LNCaP clone FGC (cell line): ENCODE results near the gene CENPC.

ENCODE experiments used
- DNase-seq: peaks from one replicate; pipeline ENCODE4 v3.0.0-alpha.2; 2011; ENCODE audit warnings: low read depth
- H3K4me3 ChIP-seq: 2 replicates; pipeline ENCODE4 v1.5.1; 2011; ENCODE audit warnings: mild to moderate bottlenecking, low read depth, low read length, control low read depth
- CTCF ChIP-seq: IDR thresholded peaks from 2 replicates; pipeline ENCODE4 v1.5.1; 2012; ENCODE audit warnings: mild to moderate bottlenecking; ENCODE audit not compliant: control insufficient read depth, insufficient read depth; ENCODE audit errors: extremely low read depth

Gene CENPC

GRCh38 chr4:67580577-67580976 is 35.3 kb upstream of the CENPC start:
- H3K4me3 ChIP-seq: no peak overlapping the region
- TF ChIP-seq CTCF: no peak
- DNase-seq: no peak

GRCh38 chr4:67576538-67576937 is 31.2 kb upstream of the CENPC start:
- TF ChIP-seq CTCF: no peak
- no peak overlapping the region for H3K4me3 ChIP-seq
- DNase-seq: no peak

GRCh38 chr4:67576059-67576466 is 30.8 kb upstream of the CENPC start:
- DNase-seq: no peak
- no peak overlapping the region for H3K4me3 ChIP-seq
- TF ChIP-seq CTCF: no peak

- H3K4me3 ChIP-seq: no peak overlapping the region
- DNase-seq: no peak
These were observed 30.1 kb upstream of the CENPC start for GRCh38 chr4:67575232-67576058.

GRCh38 chr4:67573193-67573592 is 27.9 kb upstream of the CENPC start:
- H3K4me3 ChIP-seq: no peak overlapping the region
- TF ChIP-seq CTCF: no peak
- no peak for DNase-seq

More at GRCh38 chr4:67575232-67576058, 30.1 kb upstream of the CENPC start:
- no peak for TF ChIP-seq CTCF

- no peak for TF ChIP-seq CTCF
- DNase-seq: no peak
- H3K4me3 ChIP-seq: no peak overlapping the region
These were observed 26.7 kb upstream of the CENPC start for GRCh38 chr4:67571975-67572374.

- H3K4me3 ChIP-seq: no peak overlapping the region
- no peak for TF ChIP-seq CTCF
- no peak for DNase-seq
These were observed 25.2 kb upstream of the CENPC start for GRCh38 chr4:67570537-67570936.
